Suprapubic skin (tissue), 3 donors: ENCODE measurements around the gene PSME3IP1.

ENCODE experiments used
- POLR2AphosphoS5 ChIP-seq, 3 donors: sonication (generic); formaldehyde crosslinking; IDR thresholded peaks; one replicate each; pipeline ENCODE4 v1.6.1; 2017; ENCODE audit warnings: antibody characterized with exemption in 3 of 3
- TF ChIP-seq, protein P1 (sequence below), 2 donors: fragments of 200-600 bp in 1 of 2; fragments of 450-650 bp in 1 of 2; sonication (generic) in 1 of 2; IDR thresholded peaks; one replicate each; pipeline ENCODE4 v1.5.1; 2016 to 2019; ENCODE audit warnings: antibody characterized with exemption in 2 of 2, mild to moderate bottlenecking in 1 of 2, moderate library complexity in 1 of 2

DNA sequence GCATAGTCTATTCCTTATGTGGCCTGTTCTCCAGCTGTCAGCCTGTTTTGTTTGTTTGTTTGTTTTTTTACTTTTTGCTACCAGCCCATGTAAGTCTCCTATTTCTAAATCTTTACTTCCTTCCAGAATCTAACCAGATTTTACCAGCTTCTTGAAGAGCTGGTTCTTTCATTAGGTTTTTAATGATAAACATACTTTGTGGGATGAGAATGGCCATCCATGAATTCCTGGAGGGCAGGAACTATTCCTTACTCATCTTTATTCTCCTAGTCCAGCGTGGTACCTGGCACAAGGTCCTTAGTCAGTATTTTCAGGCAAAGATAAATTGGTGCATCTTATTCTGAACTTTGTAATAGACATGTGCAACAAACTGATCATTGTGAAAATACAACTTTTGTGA lies 17.6 kb upstream of the PSME3IP1 start:
- TF ChIP-seq, protein P1, sequence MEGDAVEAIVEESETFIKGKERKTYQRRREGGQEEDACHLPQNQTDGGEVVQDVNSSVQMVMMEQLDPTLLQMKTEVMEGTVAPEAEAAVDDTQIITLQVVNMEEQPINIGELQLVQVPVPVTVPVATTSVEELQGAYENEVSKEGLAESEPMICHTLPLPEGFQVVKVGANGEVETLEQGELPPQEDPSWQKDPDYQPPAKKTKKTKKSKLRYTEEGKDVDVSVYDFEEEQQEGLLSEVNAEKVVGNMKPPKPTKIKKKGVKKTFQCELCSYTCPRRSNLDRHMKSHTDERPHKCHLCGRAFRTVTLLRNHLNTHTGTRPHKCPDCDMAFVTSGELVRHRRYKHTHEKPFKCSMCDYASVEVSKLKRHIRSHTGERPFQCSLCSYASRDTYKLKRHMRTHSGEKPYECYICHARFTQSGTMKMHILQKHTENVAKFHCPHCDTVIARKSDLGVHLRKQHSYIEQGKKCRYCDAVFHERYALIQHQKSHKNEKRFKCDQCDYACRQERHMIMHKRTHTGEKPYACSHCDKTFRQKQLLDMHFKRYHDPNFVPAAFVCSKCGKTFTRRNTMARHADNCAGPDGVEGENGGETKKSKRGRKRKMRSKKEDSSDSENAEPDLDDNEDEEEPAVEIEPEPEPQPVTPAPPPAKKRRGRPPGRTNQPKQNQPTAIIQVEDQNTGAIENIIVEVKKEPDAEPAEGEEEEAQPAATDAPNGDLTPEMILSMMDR (IDR thresholded peaks at IDR 0.05) = no peak
- TF ChIP-seq POLR2AphosphoS5 (IDR thresholded peaks at IDR 0.05) = no peak
